GM12878 (cell line): Measurements from ENCODE around the gene RMI2. TPM values are rescaled to one million over a fixed set of nuclear protein-coding genes. Genes with fewer than 3 reads are reported as not detected.

ENCODE experiments used
- ATAC-seq: fragments of 200-7000 bp; cut with Tn5 transposase; 3 replicates; pipeline ENCODE4 v1.9.1; 2020; ENCODE audit warnings: mild to moderate bottlenecking, moderate library complexity
- BruUV-seq: library from RNA; stranded (reverse); fragments of 400-500 nt; replicated peaks from 2 replicates; lab custom pipeline; 2021; lab: Mats Ljungman, UMichigan
- CTCF ChIA-PET: fragments of 300-600 bp; sonication (Branson Sonifier 250); formaldehyde crosslinking; extraction: SDS; loops from one replicate; lab custom pipeline; 2021; ENCODE audit warnings: inconsistent platforms; lab: Yijun Ruan, JAX
- POLR2A ChIA-PET: fragments of 350-600 bp; formaldehyde crosslinking; extraction: SDS; loops from one replicate; lab custom pipeline; 2021; ENCODE audit warnings: inconsistent platforms; lab: Charles Lee
- RAD21 ChIA-PET: fragments of 300-600 bp; sonication (Branson Sonifier 250); formaldehyde crosslinking; loops from one replicate; lab custom pipeline; 2023; ENCODE audit warnings: antibody characterized with exemption; ENCODE audit not compliant: unreplicated experiment; lab: Charles Lee
- SMC1A ChIA-PET: fragments of 300-600 bp; sonication (Branson Sonifier 250); formaldehyde crosslinking; loops from one replicate; lab custom pipeline; 2023; ENCODE audit not compliant: unreplicated experiment, uncharacterized antibody; lab: Charles Lee
- DNase-seq: peaks from one replicate; pipeline ENCODE4 v3.0.0-alpha.2; 2011; ENCODE audit warnings: low read depth, low spot score
- FAIRE-seq: peaks from 3 replicates; lab custom pipeline; 2011; peaks lifted over from hg19 to GRCh38; lab: Jason Lieb, UNC
- H2AFZ ChIP-seq: 2 replicates; pipeline ENCODE4 v1.6.0; 2011; ENCODE audit warnings: low read depth, low read length, control low read depth; ENCODE audit not compliant: control insufficient read depth
- H3K27ac ChIP-seq: 2 replicates; pipeline ENCODE4 v1.5.1; 2011; ENCODE audit warnings: control low read depth; ENCODE audit not compliant: control insufficient read depth, insufficient read depth
- H3K27me3 ChIP-seq, 2 experiments: replicated peaks in 1 of 2; 2 replicates each; pipeline versions ENCODE4 v1.6.0 to v1.6.1; 2011; ENCODE audit warnings: low read length in 1 of 2; ENCODE audit not compliant: control insufficient read depth in 2 of 2, insufficient read depth in 2 of 2
- H3K36me3 ChIP-seq, 2 experiments: 2 replicates each; pipeline ENCODE4 v1.5.1; 2011; ENCODE audit warnings: low read length in 1 of 2; ENCODE audit not compliant: control insufficient read depth in 2 of 2, insufficient read depth in 2 of 2
- H3K4me1 ChIP-seq: 2 replicates; pipeline ENCODE4 v1.6.1; 2011; ENCODE audit warnings: mild to moderate bottlenecking, low read length, moderate library complexity, mixed read lengths; ENCODE audit not compliant: control insufficient read depth, insufficient read depth
- H3K4me2 ChIP-seq: 2 replicates; pipeline ENCODE4 v1.6.0; 2011; ENCODE audit warnings: control low read depth; ENCODE audit not compliant: control insufficient read depth, insufficient read depth
- H3K4me3 ChIP-seq: fragments of 200-600 bp; sonication (generic); 2 replicates; pipeline ENCODE4 v1.5.1; 2016
- H3K79me2 ChIP-seq: 2 replicates; pipeline ENCODE4 v1.6.0; 2011; ENCODE audit warnings: low read length; ENCODE audit not compliant: control insufficient read depth, insufficient read depth
- H3K9ac ChIP-seq: 2 replicates; pipeline ENCODE4 v1.8.0; 2011; ENCODE audit warnings: low read length, control low read depth, mixed read lengths; ENCODE audit not compliant: control insufficient read depth, insufficient read depth
- H3K9me3 ChIP-seq: replicated peaks from 3 replicates; pipeline ENCODE4 v1.5.1; 2011; ENCODE audit warnings: mild to moderate bottlenecking, low read length; ENCODE audit not compliant: control insufficient read depth, insufficient read depth
- H4K20me1 ChIP-seq: 2 replicates; pipeline ENCODE4 v1.6.0; 2011; ENCODE audit not compliant: control insufficient read depth, insufficient read depth
- BCL11A ChIP-seq: IDR thresholded peaks from 2 replicates; pipeline ENCODE4 v1.6.1; 2011; ENCODE audit warnings: low read depth, low read length
- BCL3 ChIP-seq: IDR thresholded peaks from 2 replicates; pipeline ENCODE4 v1.6.1; 2011; ENCODE audit warnings: borderline replicate concordance, low read depth, mild to moderate bottlenecking, moderate library complexity, low read length; ENCODE audit not compliant: insufficient read depth, poor library complexity, severe bottlenecking
- CBFB ChIP-seq: IDR thresholded peaks from 2 replicates; pipeline ENCODE4 v1.6.1; 2016; ENCODE audit warnings: antibody characterized with exemption, low read depth
- CTCF ChIP-seq, 3 experiments: IDR thresholded peaks in 2 of 3; conservative IDR thresholded peaks in 1 of 3; 2 replicates each; pipeline ENCODE4 v1.5.1; 2011; ENCODE audit warnings: low read depth in 3 of 3, low read length in 3 of 3, mild to moderate bottlenecking in 3 of 3, control low read depth in 2 of 3, moderate library complexity in 2 of 3, inconsistent platforms in 1 of 3, mixed read lengths in 1 of 3; ENCODE audit not compliant: control insufficient read depth in 2 of 3, insufficient read depth in 1 of 3; ENCODE audit errors: extremely low read depth in 1 of 3
- FOXK2 ChIP-seq: fragments of 450-650 bp; IDR thresholded peaks from 2 replicates; pipeline ENCODE4 v1.6.1; 2017; ENCODE audit warnings: mild to moderate bottlenecking, moderate library complexity
- GATAD2B ChIP-seq: fragments of 450-650 bp; conservative IDR thresholded peaks from 2 replicates; pipeline ENCODE4 v1.6.1; 2017; ENCODE audit warnings: low read depth, mild to moderate bottlenecking, moderate library complexity
- HDAC6 ChIP-seq: fragments of 200-600 bp; sonication (generic); IDR thresholded peaks from one replicate; pipeline ENCODE4 v1.8.0; 2017; ENCODE audit warnings: antibody characterized with exemption; ENCODE audit not compliant: unreplicated experiment
- IRF5 ChIP-seq: fragments of 450-650 bp; IDR thresholded peaks from 2 replicates; pipeline ENCODE4 v1.6.1; 2017; ENCODE audit warnings: borderline replicate concordance
- KDM1A ChIP-seq: fragments of 200-600 bp; sonication (generic); IDR thresholded peaks from 2 replicates; pipeline ENCODE4 v1.6.1; 2016; ENCODE audit warnings: borderline replicate concordance
- NR2C2 ChIP-seq: IDR thresholded peaks from 2 replicates; pipeline ENCODE4 v1.6.1; 2011; ENCODE audit warnings: borderline replicate concordance, low read depth; ENCODE audit not compliant: control insufficient read depth, insufficient read length
- POLR2A ChIP-seq: IDR thresholded peaks from 2 replicates; pipeline ENCODE4 v1.6.1; 2011; ENCODE audit warnings: low read depth, mild to moderate bottlenecking, low read length
- POU2F2 ChIP-seq: IDR thresholded peaks from 3 replicates; pipeline ENCODE4 v1.6.1; 2011; ENCODE audit warnings: low read depth, mild to moderate bottlenecking, low read length, borderline replicate concordance
- TCF3 ChIP-seq: IDR thresholded peaks from 2 replicates; pipeline ENCODE4 v1.6.1; 2012; ENCODE audit warnings: low read depth, mild to moderate bottlenecking, low read length, borderline replicate concordance; ENCODE audit not compliant: insufficient read depth
- USF2 ChIP-seq: IDR thresholded peaks from 2 replicates; pipeline ENCODE4 v1.6.1; 2011; ENCODE audit warnings: low read depth, low read length, improper control_type of control experiment, borderline replicate concordance
- ZBED1 ChIP-seq: IDR thresholded peaks from 2 replicates; pipeline ENCODE4 v1.6.1; 2016; ENCODE audit warnings: borderline replicate concordance
- WGBS: methylation state at CpG from one replicate; pipeline ENCODE4 v1.1.6; 2016; ENCODE audit warnings: low lambda C conversion rate; ENCODE audit not compliant: insufficient replicate concordance, insufficient coverage; ENCODE audit errors: missing lambda C conversion rate; 5-methylcytosine and 5-hydroxymethylcytosine counted together
- in situ Hi-C: fragments of 300-500 bp; cut with MboI; formaldehyde crosslinking; loops from 9 replicates; pipeline ENCODE4 v1.14.3; 2018; ENCODE audit warnings: mixed read lengths
- intact Hi-C: fragments of 100-400 bp; cut with micrococcal nuclease; formaldehyde crosslinking; loops from one replicate; pipeline ENCODE4 v1.14.2; 2022; ENCODE audit not compliant: unreplicated experiment
- polyA plus RNA-seq, 11 experiments: library from polyadenylated mRNA; depleted of rRNA in 4 of 11; unstranded in 6 of 11; stranded (reverse) in 5 of 11; fragments of >200 nt; fragmentation: Nextera tagmentation in 4 of 11; fragmentation: Illumina TruSeq in 1 of 11; extraction: Ambion mirVana in 4 of 11; extraction: Trizol in 1 of 11; gene quantifications; 1 replicate in 1 of 11; 2 replicates in 10 of 11; pipeline versions ENCODE4 v1.2.1 to v1.2.3, GENCODE V29; 2011 to 2016; ENCODE audit warnings: inconsistent platforms in 2 of 11, missing spikeins in 2 of 11, low read depth in 1 of 11
- total RNA-seq, 4 experiments: library from RNA; depleted of rRNA in 3 of 4; stranded (reverse); fragments of >200 nt in 3 of 4; fragmentation: Illumina TruSeq in 1 of 4; extraction: Trizol in 1 of 4; gene quantifications; 2 replicates each; pipeline versions ENCODE4 v1.2.1 to v1.2.3, GENCODE V29; 2013 to 2021

RMI2 gene
- total and polyA plus RNA-seq, 10 of the 15 experiments (the other 5 are each of a cell fraction or from before 2014, with no cell fraction given) = 9.6 to 68.8 (median 32.1) TPM

- Histone ChIP-seq H3K79me2 (no peaks in the 10 kb centered on the region), H2AFZ (no peak overlapping the region), H3K36me3 (no peaks in the 10 kb centered on the region), H3K27me3 (no peaks in the 10 kb centered on the region; a peak in 1 of 4 replicates), H3K4me1 (peaks cover 7% of the 10 kb centered on the region; the same call in 1 of the 2 replicates), H3K27ac (no peak overlapping the region), H3K9ac (no peak overlapping the region), H3K4me3 (no peak overlapping the region), H3K9me3 (no peaks in the 10 kb centered on the region; the same call in 2 of the 3 replicates), H4K20me1 (no peaks in the 10 kb centered on the region), H3K4me2 (no peak overlapping the region)
- no peak for DNase-seq
- SMC1A ChIA-PET = interaction anchor here (1.2 kb wide), 1 partner anchor 11 kb away, joined by 4 read pairs; no protein-coding TSS in a partner anchor
- 61% methylated on average over 8 of the region's 8 CpGs for WGBS
- intact Hi-C loops = no loop called here
- ATAC-seq = no peak
- FAIRE-seq = no peak
- BruUV-seq = no TSS peak
- no peak for TF ChIP-seq CTCF (IDR thresholded peaks at IDR 0.05 in 2 of 3, conservative IDR thresholded peaks at IDR 0.05 in 1 of 3; ENCODE audit: control insufficient read depth in 2 of 3, extremely low read depth in 1 of 3, insufficient read depth in 1 of 3, low read depth in 3 of 3, low read length in 3 of 3)
- no peak for TF ChIP-seq BCL3
- TF ChIP-seq IRF5 = no peak
- TF ChIP-seq POU2F2 = no peak
- TF ChIP-seq FOXK2 = no peak
- no peak for TF ChIP-seq POLR2A
- TF ChIP-seq TCF3 = no peak
- TF ChIP-seq BCL11A = no peak
- TF ChIP-seq ZBED1 = no peak
- no peak for TF ChIP-seq USF2
- TF ChIP-seq CBFB = no peak
- no peak for TF ChIP-seq KDM1A
- TF ChIP-seq NR2C2 = no peak
- TF ChIP-seq HDAC6 = no peak
- no peak for TF ChIP-seq GATAD2B
- in situ Hi-C loops = no loop called here
- CTCF ChIA-PET = interaction anchor here (0.7 kb wide), 1 partner anchor 268 kb away, joined by 3 read pairs; no protein-coding TSS in a partner anchor
- RAD21 ChIA-PET = interaction anchor here (0.7 kb wide), 1 partner anchor 48 kb away, joined by 3 read pairs; no protein-coding TSS in a partner anchor
- POLR2A ChIA-PET = interaction anchor here (0.7 kb wide), 2 partner anchors 39 to 67 kb away, joined by 4 to 5 read pairs; no protein-coding TSS in a partner anchor
Observed at GRCh38 chr16:11318817-11319216, 26.4 kb upstream of the RMI2 start.
